Activated naive CD4-positive, alpha-beta T cell treated with anti-CD3 and anti-CD28 coated beads, Interleukin-2, amount 50 U/mL, for 16 hours (primary cell): ENCODE measurements around the gene OR14K1.
"Not testable (repeated sequence)": the region's sequence is repeated elsewhere in the genome, so short reads cannot be mapped to it uniquely, and the experiment has no call there.

Experiments used
- DNase-seq: peaks from one replicate; pipeline ENCODE4 v3.0.0-alpha.2; 2020

Gene OR14K1

GRCh38 chr1:247738315-247738714 lies at the start of gene OR14K1:
TSS of gene OR14K1 (plus strand) at chr1:247738615. CDS start at chr1:247738615, 0 bp downstream.
- no peak for DNase-seq

- DNase-seq: no peak
Observed at GRCh38 chr1:247701338-247701737, 37.1 kb upstream of the OR14K1 start.

- not testable (repeated sequence) for DNase-seq
Observed at GRCh38 chr1:247710681-247711080, 27.7 kb upstream of the OR14K1 start.

GRCh38 chr1:247713753-247714152 lies 24.7 kb upstream of the OR14K1 start:
- DNase-seq: no peak

- DNase-seq: no peak
Observed at GRCh38 chr1:247716546-247716945, 21.9 kb upstream of the OR14K1 start, which contains the start of gene OR6F1. TSS of gene OR6F1 (minus strand) at chr1:247716646. CDS start at chr1:247712755, 3,891 bp downstream.

GRCh38 chr1:247721222-247721621 lies 17.2 kb upstream of the OR14K1 start:
- DNase-seq: no peak

GRCh38 chr1:247740721-247741120 lies 2.3 kb downstream of the OR14K1 start:
- DNase-seq: no peak

- DNase-seq: no peak
Observed at GRCh38 chr1:247741756-247742155, 3.3 kb downstream of the OR14K1 start.

GRCh38 chr1:247742215-247742760 lies 3.9 kb downstream of the OR14K1 start:
- not testable (repeated sequence) for DNase-seq

GRCh38 chr1:247746391-247746935 lies 8.0 kb downstream of the OR14K1 start:
- DNase-seq: no peak

- no peak for DNase-seq
Observed at GRCh38 chr1:247747616-247748015, 9.2 kb downstream of the OR14K1 start.

GRCh38 chr1:247748041-247748440 lies 9.6 kb downstream of the OR14K1 start, which contains the start of gene OR14A2:
TSS of gene OR14A2 (minus strand) at chr1:247748141.
- no peak for DNase-seq

- DNase-seq: no peak
Observed at GRCh38 chr1:247749870-247750269, 11.5 kb downstream of the OR14K1 start.

GRCh38 chr1:247754311-247754710 lies 15.9 kb downstream of the OR14K1 start:
- not testable (repeated sequence) for DNase-seq

- DNase-seq: no peak
Observed at GRCh38 chr1:247760456-247760855, 22.0 kb downstream of the OR14K1 start, which contains the start of gene OR1C1. TSS of gene OR1C1 (minus strand) at chr1:247760556. CDS start at chr1:247758406, 2,150 bp downstream.

- no peak for DNase-seq
Observed at GRCh38 chr1:247769603-247770002, 31.2 kb downstream of the OR14K1 start.
